ENCODE data around the gene ARV1. TPM values are rescaled to one million over a fixed set of nuclear protein-coding genes. Genes with fewer than 3 reads are reported as not detected.

Gene ARV1
- total and polyA plus RNA-seq, 4 donors = 13.8 to 60.3 (median 17.2) TPM

- TF ChIP-seq, protein P1, sequence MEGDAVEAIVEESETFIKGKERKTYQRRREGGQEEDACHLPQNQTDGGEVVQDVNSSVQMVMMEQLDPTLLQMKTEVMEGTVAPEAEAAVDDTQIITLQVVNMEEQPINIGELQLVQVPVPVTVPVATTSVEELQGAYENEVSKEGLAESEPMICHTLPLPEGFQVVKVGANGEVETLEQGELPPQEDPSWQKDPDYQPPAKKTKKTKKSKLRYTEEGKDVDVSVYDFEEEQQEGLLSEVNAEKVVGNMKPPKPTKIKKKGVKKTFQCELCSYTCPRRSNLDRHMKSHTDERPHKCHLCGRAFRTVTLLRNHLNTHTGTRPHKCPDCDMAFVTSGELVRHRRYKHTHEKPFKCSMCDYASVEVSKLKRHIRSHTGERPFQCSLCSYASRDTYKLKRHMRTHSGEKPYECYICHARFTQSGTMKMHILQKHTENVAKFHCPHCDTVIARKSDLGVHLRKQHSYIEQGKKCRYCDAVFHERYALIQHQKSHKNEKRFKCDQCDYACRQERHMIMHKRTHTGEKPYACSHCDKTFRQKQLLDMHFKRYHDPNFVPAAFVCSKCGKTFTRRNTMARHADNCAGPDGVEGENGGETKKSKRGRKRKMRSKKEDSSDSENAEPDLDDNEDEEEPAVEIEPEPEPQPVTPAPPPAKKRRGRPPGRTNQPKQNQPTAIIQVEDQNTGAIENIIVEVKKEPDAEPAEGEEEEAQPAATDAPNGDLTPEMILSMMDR (IDR thresholded peaks at IDR 0.05; ENCODE audit: control extremely low read depth, extremely low read depth) = no peak
Observed at GRCh38 chr1:231035799-231036198, 56.9 kb downstream of the ARV1 start.

DNA sequence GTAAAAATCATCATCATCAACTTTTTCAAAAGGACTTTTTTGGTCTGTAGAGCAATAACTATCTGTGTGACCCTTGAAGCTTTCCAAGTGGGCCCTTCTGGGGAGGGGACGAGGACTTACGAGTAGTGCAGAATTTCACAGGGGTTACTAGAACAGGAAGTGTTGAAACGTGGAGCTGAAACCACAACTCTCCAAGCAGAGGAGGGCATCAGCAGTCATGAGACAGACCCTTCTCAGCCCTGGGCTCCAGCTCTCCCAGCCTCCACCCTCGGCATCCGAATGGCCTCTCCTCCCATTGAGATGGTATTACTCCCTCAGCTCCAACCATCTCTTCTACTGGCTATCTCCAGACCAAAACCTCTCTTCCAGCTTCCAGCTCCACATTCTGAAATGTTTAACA is 57.5 kb downstream of the ARV1 start:
- peaks cover 0 to 42% (median 8%) of the 10 kb centered on the region in 5 donors for H3K4me1 ChIP-seq (ENCODE audit: control insufficient read depth in 5 of 5, insufficient read depth in 5 of 5, low read length in 5 of 5)
- TF ChIP-seq, protein P1 (IDR thresholded peaks at IDR 0.05; ENCODE audit: control extremely low read depth, extremely low read depth) = no peak
- H3K27ac ChIP-seq (ENCODE audit: low read depth in 1 of 2, low read length in 1 of 2) = no peak overlapping the region
- H3K9ac ChIP-seq (ENCODE audit: insufficient read depth in 1 of 2, low read length in 2 of 2) = no peak overlapping the region
- H3K4me3 ChIP-seq = no peak overlapping the region
- DNase-seq = no peak
- H3K9me3 ChIP-seq (ENCODE audit: control insufficient read depth in 4 of 4, insufficient read depth in 3 of 4, low read length in 3 of 4) = no peaks in the 10 kb centered on the region
- no peak for ATAC-seq (ENCODE audit: insufficient read depth, low FRiP score)
- 24 to 46% methylated on average over 5 of the region's 5 CpGs for WGBS, 2 donors
- peaks cover 0 to 20% (median 0%) of the 10 kb centered on the region in 3 donors for H3K27me3 ChIP-seq (ENCODE audit: control insufficient read depth in 3 of 3, insufficient read depth in 3 of 3, low read length in 2 of 3)
- H3K36me3 ChIP-seq (ENCODE audit: control insufficient read depth in 4 of 4, insufficient read depth in 4 of 4, low read length in 4 of 4) = no peaks in the 10 kb centered on the region

More at GRCh38 chr1:231035799-231036198, 56.9 kb downstream of the ARV1 start:
- peaks cover 0 to 18% (median 0%) of the 10 kb centered on the region in 3 donors for H3K27me3 ChIP-seq (ENCODE audit: control insufficient read depth in 3 of 3, insufficient read depth in 3 of 3, low read length in 2 of 3)
- no peaks in the 10 kb centered on the region for H3K9me3 ChIP-seq (ENCODE audit: control insufficient read depth in 4 of 4, insufficient read depth in 3 of 4, low read length in 3 of 4)
- peaks cover 0 to 39% (median 8%) of the 10 kb centered on the region in 5 donors for H3K4me1 ChIP-seq (ENCODE audit: control insufficient read depth in 5 of 5, insufficient read depth in 5 of 5, low read length in 5 of 5)
- H3K36me3 ChIP-seq (ENCODE audit: control insufficient read depth in 4 of 4, insufficient read depth in 4 of 4, low read length in 4 of 4) = no peaks in the 10 kb centered on the region
- no peak for ATAC-seq (ENCODE audit: insufficient read depth, low FRiP score)
- H3K9ac ChIP-seq (ENCODE audit: insufficient read depth in 1 of 2, low read length in 2 of 2) = no peak overlapping the region
- H3K27ac ChIP-seq (ENCODE audit: low read depth in 1 of 2, low read length in 1 of 2) = no peak overlapping the region
- WGBS, 2 donors = 95 to 96% methylated on average over 1 of the region's 1 CpG
- no peak overlapping the region for H3K4me3 ChIP-seq
- DNase-seq = no peak

GRCh38 chr1:231037585-231038517 is 59.0 kb downstream of the ARV1 start:
- H3K9me3 ChIP-seq (ENCODE audit: control insufficient read depth in 4 of 4, insufficient read depth in 3 of 4, low read length in 3 of 4) = no peaks in the 10 kb centered on the region
- H3K27ac ChIP-seq (ENCODE audit: low read depth in 1 of 2, low read length in 1 of 2) = no peak overlapping the region
- peaks cover 0 to 25% (median 0%) of the 10 kb centered on the region in 3 donors for H3K27me3 ChIP-seq (ENCODE audit: control insufficient read depth in 3 of 3, insufficient read depth in 3 of 3, low read length in 2 of 3)
- no peak for ATAC-seq (ENCODE audit: insufficient read depth, low FRiP score)
- TF ChIP-seq, protein P1 (IDR thresholded peaks at IDR 0.05; ENCODE audit: control extremely low read depth, extremely low read depth) = no peak
- no peak overlapping the region for H3K4me3 ChIP-seq
- no peaks in the 10 kb centered on the region for H3K36me3 ChIP-seq (ENCODE audit: control insufficient read depth in 4 of 4, insufficient read depth in 4 of 4, low read length in 4 of 4)
- no peak overlapping the region for H3K9ac ChIP-seq (ENCODE audit: insufficient read depth in 1 of 2, low read length in 2 of 2)
- H3K4me1 ChIP-seq (ENCODE audit: control insufficient read depth in 5 of 5, insufficient read depth in 5 of 5, low read length in 5 of 5) = peaks cover 0 to 40% (median 8%) of the 10 kb centered on the region in 5 donors
- DNase-seq = no peak
- WGBS, 2 donors = 77 to 85% methylated on average over 13 of the region's 13 CpGs

All from lung (tissue), 12 donors.